Measurements from ENCODE around the gene B2M. TPM values are rescaled to one million over a fixed set of nuclear protein-coding genes. Genes with fewer than 3 reads are reported as not detected.
"Not testable (repeated sequence)": the region's sequence is repeated elsewhere in the genome, so short reads cannot be mapped to it uniquely, and the experiment has no call there.

The B2M gene
- total and polyA plus RNA-seq, 2 donors (not counting 1 experiment from before 2014, with no cell fraction given): 3,981 to 17,989 TPM

- peak; percentile 50 for ATAC-seq (ENCODE audit: low read depth)
- H4K20me1 ChIP-seq (ENCODE audit: control insufficient read depth, insufficient read depth, low read length, poor library complexity, severe bottlenecking): peaks cover 54% of the 10 kb centered on the region
- peaks cover 89 to 90% of the 10 kb centered on the region in 2 donors for H3K4me1 ChIP-seq (ENCODE audit: control insufficient read depth in 2 of 2, insufficient read depth in 2 of 2, low read length in 2 of 2)
- 62% methylated on average over 3 of the region's 4 CpGs for WGBS (ENCODE audit: insufficient coverage)
- CTCF ChIA-PET: interaction anchor here (0.5 to 15.6 kb wide), 3 partner anchors 9 to 53 kb away, joined by 3 to 529 read pairs (median 353); partner anchors contain the start of genes PATL2, SPG11 and TRIM69
- peak overlapping the region; percentile 45 for H3K4me2 ChIP-seq (replicated peaks; ENCODE audit: low read depth, low read length, poor library complexity, severe bottlenecking)
- peak overlapping the region; percentile 90 for H3K27ac Mint-ChIP-seq
- POLR2A ChIA-PET: interaction anchor here (0.7 to 34.6 kb wide), 4 partner anchors 3 to 130 kb away, joined by 3 to 819 read pairs (median 759); partner anchors contain the start of genes B2M, PATL2, SPG11 and TRIM69
- no peak overlapping the region for H2AFZ ChIP-seq (ENCODE audit: insufficient read depth, low read depth, low read length, poor library complexity, severe bottlenecking)
- no peaks in the 10 kb centered on the region for H3K9me3 ChIP-seq (ENCODE audit: control extremely low read depth in 1 of 3, control insufficient read depth in 2 of 3, insufficient read depth in 1 of 3, low read length in 2 of 3)
- peaks cover 68% of the 10 kb centered on the region for H3K79me2 ChIP-seq (ENCODE audit: control insufficient read depth, insufficient read depth, low read length)
- H3K27ac ChIP-seq (ENCODE audit: low read length in 2 of 2): peak overlapping the region; percentile 60 to 82
- H3K4me3 ChIP-seq (ENCODE audit: control extremely low read depth in 1 of 5, extremely low read depth in 1 of 5, insufficient read depth in 1 of 5, low read depth in 2 of 5, low read length in 4 of 5): peak overlapping the region in 1 of 5 experiments; percentile 38
- H3K9ac ChIP-seq (ENCODE audit: low read length): no peak overlapping the region
- peak; percentile 78 for DNase-seq
- no peaks in the 10 kb centered on the region for H3K27me3 Mint-ChIP-seq
- TF ChIP-seq EZH2 (IDR thresholded peaks at IDR 0.05; ENCODE audit: borderline replicate concordance, insufficient read depth, low read depth, low read length, poor library complexity, severe bottlenecking) (no peak), CTCF (IDR thresholded peaks at IDR 0.05) (no peak)
- intact Hi-C loops (cut with micrococcal nuclease): no loop called here
- peaks cover 10 to 52% of the 10 kb centered on the region in 2 experiments for H3K36me3 ChIP-seq (replicated peaks in 1 of 2; ENCODE audit: control extremely low read depth in 1 of 2, control insufficient read depth in 1 of 2, extremely low read depth in 1 of 2, insufficient read depth in 2 of 2, low read length in 1 of 2)
- no peaks in the 10 kb centered on the region for H3K27me3 ChIP-seq (replicated peaks in 1 of 4; ENCODE audit: control extremely low read depth in 1 of 4, control insufficient read depth in 3 of 4, insufficient read depth in 4 of 4, low read length in 3 of 4)
- H3K4me1 Mint-ChIP-seq: peaks cover 89% of the 10 kb centered on the region
- H3K4me3 Mint-ChIP-seq: peak overlapping the region; percentile 68
- H3K9me3 Mint-ChIP-seq (ENCODE audit: insufficient read depth): no peaks in the 10 kb centered on the region
Measured at GRCh38 chr15:44719293-44719999, 8.1 kb downstream of the B2M start.

GRCh38 chr15:44720000-44720435 is 8.7 kb downstream of the B2M start:
- Histone ChIP-seq H3K79me2 (ENCODE audit: control insufficient read depth, insufficient read depth, low read length) (peaks cover 68% of the 10 kb centered on the region), H4K20me1 (ENCODE audit: control insufficient read depth, insufficient read depth, low read length, poor library complexity, severe bottlenecking) (peaks cover 48% of the 10 kb centered on the region), H3K4me1 (ENCODE audit: control insufficient read depth in 2 of 2, insufficient read depth in 2 of 2, low read length in 2 of 2) (peaks cover 89 to 90% of the 10 kb centered on the region in 2 donors), H3K4me2 (replicated peaks; ENCODE audit: low read depth, low read length, poor library complexity, severe bottlenecking) (peak overlapping the region; percentile 45), H3K36me3 (replicated peaks in 1 of 2; ENCODE audit: control extremely low read depth in 1 of 2, control insufficient read depth in 1 of 2, extremely low read depth in 1 of 2, insufficient read depth in 2 of 2, low read length in 1 of 2) (peaks cover 10 to 46% of the 10 kb centered on the region in 2 experiments), H3K27ac (ENCODE audit: low read length in 2 of 2) (peak overlapping the region; percentile 60 to 82)
- H3K9ac ChIP-seq (ENCODE audit: low read length); DNase-seq; intact Hi-C loops (cut with micrococcal nuclease); H3K9me3 Mint-ChIP-seq (ENCODE audit: insufficient read depth); H3K9me3 ChIP-seq (ENCODE audit: control extremely low read depth in 1 of 3, control insufficient read depth in 2 of 3, insufficient read depth in 1 of 3, low read length in 2 of 3); H2AFZ ChIP-seq (ENCODE audit: insufficient read depth, low read depth, low read length, poor library complexity, severe bottlenecking); H3K27me3 ChIP-seq (replicated peaks in 1 of 4; ENCODE audit: control extremely low read depth in 1 of 4, control insufficient read depth in 3 of 4, insufficient read depth in 4 of 4, low read length in 3 of 4); H3K4me3 ChIP-seq (ENCODE audit: control extremely low read depth in 1 of 5, extremely low read depth in 1 of 5, insufficient read depth in 1 of 5, low read depth in 2 of 5, low read length in 4 of 5); ATAC-seq (ENCODE audit: low read depth); H3K27me3 Mint-ChIP-seq: not testable (repeated sequence)
- Mint-ChIP-seq H3K27ac (peak overlapping the region; percentile 90), H3K4me1 (peaks cover 90% of the 10 kb centered on the region), H3K4me3 (peak overlapping the region; percentile 11)
- POLR2A ChIA-PET: interaction anchor here (0.7 to 34.6 kb wide), 4 partner anchors 3 to 131 kb away, joined by 3 to 819 read pairs (median 759); partner anchors contain the start of genes B2M, PATL2, SPG11 and TRIM69
- CTCF ChIA-PET: interaction anchor here (0.7 to 15.6 kb wide), 5 partner anchors 12 to 145 kb away, joined by 3 to 529 read pairs (median 24); partner anchors contain the start of genes SPG11 and TRIM69
- 57% methylated on average over 4 of the region's 8 CpGs for WGBS (ENCODE audit: insufficient coverage)
